GM23338 (cell line): ENCODE data around the gene ZNF80.

Source experiments
- CREB1 ChIP-seq: fragments of 250-450 bp; sonication (Bioruptor Pico); IDR thresholded peaks from 2 replicates; pipeline ENCODE4 v1.5.0; 2020; ENCODE audit warnings: low read depth, mild to moderate bottlenecking, moderate library complexity
- CTCF ChIP-seq, 2 experiments: fragments of 200-600 bp in 1 of 2; sonication (generic) in 1 of 2; conservative IDR thresholded peaks; 2 replicates each; pipeline versions ENCODE4 v1.5.1 to v1.6.1; 2016 to 2017; ENCODE audit warnings: antibody characterized with exemption in 2 of 2, low read depth in 2 of 2, mild to moderate bottlenecking in 2 of 2, moderate library complexity in 1 of 2
- EZH2phosphoT487 ChIP-seq: fragments of 200-600 bp; sonication (generic); IDR thresholded peaks from one replicate; pipeline ENCODE4 v1.8.1; 2018; ENCODE audit warnings: antibody characterized with exemption; ENCODE audit not compliant: unreplicated experiment
- JUNB ChIP-seq: IDR thresholded peaks from one replicate; pipeline ENCODE4 v1.6.1; 2016; ENCODE audit warnings: antibody characterized with exemption; ENCODE audit not compliant: unreplicated experiment
- POLR2AphosphoS5 ChIP-seq: IDR thresholded peaks from 2 replicates; pipeline ENCODE4 v1.6.1; 2016; ENCODE audit warnings: antibody characterized with exemption, low read depth
- TF ChIP-seq, protein P1 (sequence below): IDR thresholded peaks from one replicate; pipeline ENCODE4 v1.6.1; 2018; ENCODE audit warnings: antibody characterized with exemption; ENCODE audit not compliant: unreplicated experiment

GRCh38 chr3:114260152-114260551 is 22.8 kb upstream of the ZNF80 start:
- TF ChIP-seq CTCF (conservative IDR thresholded peaks at IDR 0.05; ENCODE audit: low read depth in 2 of 2) (no peak), POLR2AphosphoS5 (no peak), EZH2phosphoT487 (no peak), CREB1 (CRISPR knock-in tag) (no peak), JUNB (no peak)
- TF ChIP-seq, protein P1, sequence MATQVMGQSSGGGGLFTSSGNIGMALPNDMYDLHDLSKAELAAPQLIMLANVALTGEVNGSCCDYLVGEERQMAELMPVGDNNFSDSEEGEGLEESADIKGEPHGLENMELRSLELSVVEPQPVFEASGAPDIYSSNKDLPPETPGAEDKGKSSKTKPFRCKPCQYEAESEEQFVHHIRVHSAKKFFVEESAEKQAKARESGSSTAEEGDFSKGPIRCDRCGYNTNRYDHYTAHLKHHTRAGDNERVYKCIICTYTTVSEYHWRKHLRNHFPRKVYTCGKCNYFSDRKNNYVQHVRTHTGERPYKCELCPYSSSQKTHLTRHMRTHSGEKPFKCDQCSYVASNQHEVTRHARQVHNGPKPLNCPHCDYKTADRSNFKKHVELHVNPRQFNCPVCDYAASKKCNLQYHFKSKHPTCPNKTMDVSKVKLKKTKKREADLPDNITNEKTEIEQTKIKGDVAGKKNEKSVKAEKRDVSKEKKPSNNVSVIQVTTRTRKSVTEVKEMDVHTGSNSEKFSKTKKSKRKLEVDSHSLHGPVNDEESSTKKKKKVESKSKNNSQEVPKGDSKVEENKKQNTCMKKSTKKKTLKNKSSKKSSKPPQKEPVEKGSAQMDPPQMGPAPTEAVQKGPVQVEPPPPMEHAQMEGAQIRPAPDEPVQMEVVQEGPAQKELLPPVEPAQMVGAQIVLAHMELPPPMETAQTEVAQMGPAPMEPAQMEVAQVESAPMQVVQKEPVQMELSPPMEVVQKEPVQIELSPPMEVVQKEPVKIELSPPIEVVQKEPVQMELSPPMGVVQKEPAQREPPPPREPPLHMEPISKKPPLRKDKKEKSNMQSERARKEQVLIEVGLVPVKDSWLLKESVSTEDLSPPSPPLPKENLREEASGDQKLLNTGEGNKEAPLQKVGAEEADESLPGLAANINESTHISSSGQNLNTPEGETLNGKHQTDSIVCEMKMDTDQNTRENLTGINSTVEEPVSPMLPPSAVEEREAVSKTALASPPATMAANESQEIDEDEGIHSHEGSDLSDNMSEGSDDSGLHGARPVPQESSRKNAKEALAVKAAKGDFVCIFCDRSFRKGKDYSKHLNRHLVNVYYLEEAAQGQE: no peak
